ENCODE data around the gene TTF1.

The TTF1 gene

DNA sequence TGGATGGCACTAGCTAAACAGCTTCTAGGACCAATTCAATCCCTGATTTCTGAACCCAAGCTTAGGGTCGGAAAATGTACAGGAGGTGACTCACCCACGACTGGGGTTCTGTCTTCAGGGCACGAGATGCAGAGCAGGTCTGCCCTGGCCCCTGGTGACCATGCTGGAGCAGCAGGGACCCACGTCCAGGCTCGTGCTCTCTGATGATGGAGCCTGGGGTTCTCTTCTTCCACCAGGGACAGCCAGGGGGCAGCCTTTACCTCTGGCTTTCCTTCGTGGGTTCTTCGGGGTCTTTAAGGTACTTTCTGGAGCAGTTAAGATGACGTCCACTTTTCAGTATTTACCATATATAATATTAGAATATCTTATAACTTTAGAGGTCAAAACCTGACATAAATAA is 5.4 kb upstream of the TTF1 start:
- TF ChIP-seq, protein P1, sequence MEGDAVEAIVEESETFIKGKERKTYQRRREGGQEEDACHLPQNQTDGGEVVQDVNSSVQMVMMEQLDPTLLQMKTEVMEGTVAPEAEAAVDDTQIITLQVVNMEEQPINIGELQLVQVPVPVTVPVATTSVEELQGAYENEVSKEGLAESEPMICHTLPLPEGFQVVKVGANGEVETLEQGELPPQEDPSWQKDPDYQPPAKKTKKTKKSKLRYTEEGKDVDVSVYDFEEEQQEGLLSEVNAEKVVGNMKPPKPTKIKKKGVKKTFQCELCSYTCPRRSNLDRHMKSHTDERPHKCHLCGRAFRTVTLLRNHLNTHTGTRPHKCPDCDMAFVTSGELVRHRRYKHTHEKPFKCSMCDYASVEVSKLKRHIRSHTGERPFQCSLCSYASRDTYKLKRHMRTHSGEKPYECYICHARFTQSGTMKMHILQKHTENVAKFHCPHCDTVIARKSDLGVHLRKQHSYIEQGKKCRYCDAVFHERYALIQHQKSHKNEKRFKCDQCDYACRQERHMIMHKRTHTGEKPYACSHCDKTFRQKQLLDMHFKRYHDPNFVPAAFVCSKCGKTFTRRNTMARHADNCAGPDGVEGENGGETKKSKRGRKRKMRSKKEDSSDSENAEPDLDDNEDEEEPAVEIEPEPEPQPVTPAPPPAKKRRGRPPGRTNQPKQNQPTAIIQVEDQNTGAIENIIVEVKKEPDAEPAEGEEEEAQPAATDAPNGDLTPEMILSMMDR (IDR thresholded peaks at IDR 0.05; ENCODE audit: insufficient read depth, missing control alignments), result peak; percentile 54
- DNase-seq (ENCODE audit: insufficient read length, low spot score), result no peak
- no peak for FAIRE-seq

DNA sequence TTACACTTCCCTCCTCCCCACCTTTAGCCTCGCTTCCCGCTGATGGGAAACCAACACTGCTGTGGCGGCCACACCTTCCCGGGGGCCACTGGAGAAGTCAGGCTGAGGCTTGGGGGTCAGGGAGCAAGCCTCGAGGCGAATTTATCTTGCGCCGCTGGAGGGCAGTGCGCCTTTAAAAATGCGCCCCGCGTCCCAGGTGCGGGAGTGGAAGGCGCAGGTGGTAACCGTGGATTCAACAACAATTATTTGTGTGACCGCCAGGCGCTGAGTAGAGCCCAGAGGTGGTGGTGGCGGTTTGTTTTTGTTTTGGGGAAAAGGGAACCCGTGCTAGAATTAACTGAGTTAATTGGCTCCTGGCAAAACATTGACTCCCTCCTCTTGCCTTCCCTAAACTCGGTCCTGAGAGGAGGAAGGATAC is 4.5 kb upstream of the TTF1 start:
- TF ChIP-seq, protein P1 (IDR thresholded peaks at IDR 0.05; ENCODE audit: insufficient read depth, missing control alignments), result peak; percentile 61
- FAIRE-seq (no peak), DNase-seq (ENCODE audit: insufficient read length, low spot score) (no peak)

DNA sequence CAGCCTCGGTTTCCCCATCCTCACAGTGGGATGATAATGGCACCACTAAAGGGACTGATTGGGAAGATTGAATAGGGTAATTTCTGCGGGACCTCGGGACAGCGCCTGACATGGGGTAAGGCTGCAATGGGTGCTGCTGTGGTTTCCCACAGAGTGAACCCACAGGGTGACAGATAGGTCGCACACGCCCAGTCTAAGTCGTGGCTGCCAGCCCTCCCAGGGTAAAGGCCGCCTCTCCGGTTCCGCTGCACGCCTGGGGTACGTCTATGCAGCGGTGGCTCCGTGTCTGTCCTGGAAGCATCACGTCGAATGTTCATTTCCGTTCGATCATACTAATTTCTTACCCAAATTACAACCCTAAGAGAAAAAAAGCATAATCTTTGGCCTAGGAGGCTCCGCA is 4.0 kb upstream of the TTF1 start:
- TF ChIP-seq, protein P1 (IDR thresholded peaks at IDR 0.05; ENCODE audit: insufficient read depth, missing control alignments), result no peak
- no peak for FAIRE-seq
- DNase-seq (ENCODE audit: insufficient read length, low spot score), result no peak

DNA sequence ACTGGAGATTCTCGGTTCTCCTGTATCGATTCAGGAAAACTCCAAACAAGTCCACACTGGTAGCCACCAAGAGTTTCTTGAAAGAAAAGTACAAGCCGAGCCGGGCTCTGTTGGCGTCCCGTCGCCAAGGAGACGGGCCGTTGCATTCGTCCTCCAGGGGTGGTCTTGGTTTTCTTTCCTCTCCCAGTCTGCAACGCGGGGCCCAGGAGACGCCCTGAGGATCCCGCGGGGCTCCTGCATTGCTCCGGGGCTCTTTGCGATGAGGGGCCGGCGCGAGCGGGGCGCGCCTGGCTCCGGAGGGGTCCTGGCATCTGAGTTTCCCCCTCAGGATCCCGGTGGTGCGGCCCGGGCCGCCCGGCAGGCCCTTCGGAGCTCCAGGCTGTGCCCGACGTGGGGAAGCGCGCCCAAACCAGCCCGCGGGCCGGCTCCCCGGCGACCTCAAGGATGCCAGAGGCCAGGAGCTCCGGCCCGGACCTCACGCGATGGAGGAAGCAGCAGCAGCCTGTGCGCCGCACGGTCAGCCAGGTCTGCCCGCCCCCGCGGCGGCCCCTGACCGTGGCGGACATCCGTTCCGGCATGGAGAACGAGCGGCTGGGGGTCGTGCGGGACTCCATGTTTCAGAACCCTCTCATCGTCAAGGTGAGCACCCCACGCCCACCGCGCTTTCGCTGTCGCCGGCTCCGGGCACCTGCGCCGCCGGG is 3.3 kb upstream of the TTF1 start, which contains the start of gene CFAP77:
Gene CFAP77 (plus strand): TSS at position 384 of the 701 bp plus-strand sequence. CDS start 61 bp downstream, at position 445.
- FAIRE-seq (no peak), DNase-seq (ENCODE audit: insufficient read length, low spot score) (no peak)
- TF ChIP-seq, protein P1 (IDR thresholded peaks at IDR 0.05; ENCODE audit: insufficient read depth, missing control alignments), result no peak

DNA sequence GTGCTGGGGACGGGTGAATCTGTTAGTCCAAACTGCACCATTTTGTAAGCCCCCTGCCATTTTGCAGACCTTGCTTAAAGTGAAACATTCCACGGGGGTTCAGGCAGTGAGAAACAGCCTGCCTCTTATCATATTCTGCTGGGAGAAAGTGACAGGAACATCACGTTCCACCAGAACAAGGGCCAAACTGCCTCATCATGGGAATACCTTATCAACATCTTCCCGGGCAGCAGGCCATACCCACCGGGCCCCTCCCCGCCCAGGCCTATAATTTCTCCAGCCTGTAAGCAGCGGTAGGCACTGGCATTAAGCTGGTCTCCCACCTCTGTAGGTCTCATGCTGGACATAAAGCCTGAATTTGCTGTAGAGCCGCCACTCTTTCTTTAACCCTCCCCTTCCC is 1.9 kb upstream of the TTF1 start:
- TF ChIP-seq, protein P1 (IDR thresholded peaks at IDR 0.05; ENCODE audit: insufficient read depth, missing control alignments), result no peak
- FAIRE-seq, result no peak

DNA sequence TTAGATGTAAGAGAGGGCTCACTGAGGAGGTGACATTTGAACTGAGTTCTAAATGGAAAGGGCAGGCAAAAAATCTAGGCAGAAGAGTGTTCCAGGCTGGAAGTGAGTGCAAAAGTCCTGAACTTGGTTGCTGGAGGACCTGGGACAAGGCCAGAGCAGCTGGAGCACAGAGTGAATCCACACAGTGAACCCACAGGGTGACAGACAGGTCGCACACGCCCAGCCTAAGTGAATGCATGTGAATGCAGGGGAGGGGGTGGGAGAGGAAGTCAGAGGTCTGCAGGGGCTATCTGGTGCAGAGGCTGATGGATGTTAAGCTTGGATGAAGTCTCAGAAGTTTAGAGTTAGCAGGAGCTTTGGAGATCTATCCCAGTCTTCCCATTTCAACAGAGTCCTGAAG is 556 bp upstream of the TTF1 start:
- FAIRE-seq, result no peak
- DNase-seq (ENCODE audit: insufficient read length, low spot score), result no peak
- TF ChIP-seq, protein P1 (IDR thresholded peaks at IDR 0.05; ENCODE audit: insufficient read depth, missing control alignments), result no peak

More for the DNA sequence above, 1.9 kb upstream of the TTF1 start:
- no peak for DNase-seq (ENCODE audit: insufficient read length, low spot score)

DNA sequence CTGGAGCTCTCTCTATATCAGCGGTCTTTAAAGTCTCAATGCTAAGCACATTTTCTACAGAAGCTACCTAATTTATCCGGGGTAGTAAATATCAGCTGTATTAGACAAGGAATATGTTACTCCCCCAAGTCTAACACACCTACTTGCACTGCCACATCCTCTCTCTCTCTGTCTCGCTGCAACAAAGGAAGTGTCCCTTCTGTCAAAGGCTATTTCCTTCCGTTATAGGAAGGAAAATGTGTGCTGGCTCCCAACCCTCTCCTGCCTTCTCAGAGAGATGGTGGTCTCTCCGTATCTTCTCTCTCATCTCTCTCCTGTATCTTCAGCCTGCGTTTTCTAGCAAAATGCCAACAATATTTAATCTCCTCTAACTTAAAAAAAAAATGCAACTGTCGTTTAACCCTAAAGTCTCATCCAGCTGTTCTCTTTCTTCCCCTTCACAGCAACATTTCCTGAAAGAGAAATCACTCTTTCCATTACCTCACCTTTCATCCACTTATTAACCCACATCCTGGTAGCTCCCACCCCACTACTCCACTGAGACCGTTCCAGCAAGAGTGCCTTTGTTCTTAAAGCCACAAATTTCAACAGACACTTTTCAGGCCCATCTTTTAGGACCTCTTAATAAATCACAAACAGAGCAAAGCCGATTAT is 2.3 kb downstream of the TTF1 start:
- TF ChIP-seq, protein P1 (IDR thresholded peaks at IDR 0.05; ENCODE audit: insufficient read depth, missing control alignments), result no peak
- FAIRE-seq, result no peak
- DNase-seq (ENCODE audit: insufficient read length, low spot score), result no peak
